ENCODE results near the gene PLXNA1. TPM values are rescaled to one million over a fixed set of nuclear protein-coding genes. Genes with fewer than 3 reads are reported as not detected.

The PLXNA1 gene
- total and polyA plus RNA-seq, 9 of the 15 experiments (the other 6 are each of a cell fraction or from before 2014, with no cell fraction given), result 0.23 to 59.9 (median 16.8) TPM

- intact Hi-C loops (cut with micrococcal nuclease) (no loop called here), in situ Hi-C loops (cut with MboI) (no loop called here)
- Histone ChIP-seq H3K4me1 (replicated peaks in 1 of 2; ENCODE audit: control insufficient read depth in 2 of 2, insufficient read depth in 2 of 2, low read length in 2 of 2) (peaks cover 0 to 19% of the 10 kb centered on the region in 2 experiments; a peak in 2 of 5 replicates), H4K20me1 (replicated peaks; ENCODE audit: control insufficient read depth, insufficient read depth, low read length) (0 out of 2 replicates have a peak, but pooled peaks cover 3% of the 10 kb centered on the region), H3K4me2 (ENCODE audit: insufficient read depth, low read length) (no peak overlapping the region), H3K79me2 (ENCODE audit: control insufficient read depth, insufficient read depth, low read length) (peaks cover 4% of the 10 kb centered on the region; the same call in 1 of the 3 replicates), H3K27ac (ENCODE audit: extremely low read depth, low read depth, low read length) (no peak overlapping the region), H3K9me3 (replicated peaks; ENCODE audit: control insufficient read depth, insufficient read depth, low read depth, low read length) (no peaks in the 10 kb centered on the region), H2AFZ (ENCODE audit: low read depth, low read length) (no peak overlapping the region), H3K4me3 (no peak overlapping the region), H3K9me1 (ENCODE audit: control insufficient read depth, insufficient read depth, low read length) (no peaks in the 10 kb centered on the region), H3K27me3 (ENCODE audit: control insufficient read depth in 2 of 2, insufficient read depth in 2 of 2, low read length in 2 of 2) (no peaks in the 10 kb centered on the region), H3K9ac (ENCODE audit: insufficient read depth in 1 of 2, low read depth in 2 of 2, low read length in 2 of 2) (no peak overlapping the region), H3K36me3 (ENCODE audit: control insufficient read depth, insufficient read depth, low read length) (peaks cover 35% of the 10 kb centered on the region; the same call in 2 of the 3 replicates)
- no peak for FAIRE-seq
- WGBS (ENCODE audit: insufficient coverage, low coverage, missing lambda C conversion rate), result 90% methylated on average over 10 of the region's 17 CpGs
- BruUV-seq (replicated peaks), result no TSS peak
- ChIA-PET POLR2A (no interaction called here), CTCF (ENCODE audit: low intra/inter-chr PET ratio) (no interaction called here)
- ATAC-seq, result no peak
- TF ChIP-seq L3MBTL2 (IDR thresholded peaks at IDR 0.05) (no peak), NCOR1 (IDR thresholded peaks at IDR 0.05) (no peak), NR0B1 (IDR thresholded peaks at IDR 0.05; ENCODE audit: partially characterized antibody) (no peak), SRSF9 (IDR thresholded peaks at IDR 0.05; ENCODE audit: borderline replicate concordance, low read depth, low read length) (no peak), BMI1 (IDR thresholded peaks at IDR 0.05; ENCODE audit: low read length) (no peak), ZNF764 (CRISPR knock-in tag; IDR thresholded peaks at IDR 0.05; ENCODE audit: low read depth) (no peak), MAFG (tag; conservative IDR thresholded peaks at IDR 0.05) (no peak), ZNF778 (CRISPR knock-in tag; IDR thresholded peaks at IDR 0.05) (no peak), HOMEZ (CRISPR knock-in tag; IDR thresholded peaks at IDR 0.05) (no peak), MEF2A (IDR thresholded peaks at IDR 0.05; ENCODE audit: control insufficient read depth, low read depth, low read length) (no peak), ETV5 (CRISPR knock-in tag; IDR thresholded peaks at IDR 0.05; ENCODE audit: low read depth) (no peak), E2F4 (CRISPR knock-in tag; IDR thresholded peaks at IDR 0.05; ENCODE audit: low read depth) (no peak), STAG1 (CRISPR knock-in tag; IDR thresholded peaks at IDR 0.05; ENCODE audit: borderline replicate concordance) (no peak)
- no peak for DNase-seq (ENCODE audit: extremely low read depth in 1 of 4, low spot score in 3 of 4)
These were observed 23.1 kb downstream of the PLXNA1 start for GRCh38 chr3:127005864-127006500.

Data from K562 (cell line).